HEK293 (cell line): ENCODE data around the gene ZG16.

ENCODE experiments used
- CTCF ChIA-PET: fragments of 350-600 bp; formaldehyde crosslinking; extraction: SDS; loops from one replicate; lab custom pipeline; 2021; ENCODE audit warnings: antibody characterized with exemption; lab: Yijun Ruan, JAX
- POLR2A ChIA-PET: fragments of 300-600 bp; formaldehyde crosslinking; extraction: SDS; loops from one replicate; lab custom pipeline; 2020; ENCODE audit warnings: antibody characterized with exemption, inconsistent platforms; lab: Yijun Ruan, JAX
- H3K27ac ChIP-seq: fragments of 200-500 bp; sonication (Bioruptor generic); 2 replicates; pipeline ENCODE4 v1.5.1; 2014; ENCODE audit warnings: low read depth, low read length, control low read depth, inconsistent platforms; ENCODE audit errors: extremely low read depth
- H3K36me3 ChIP-seq, 2 experiments: fragments of 200-500 bp in 1 of 2; sonication (Bioruptor generic) in 1 of 2; 1 replicate in 1 of 2; 2 replicates in 1 of 2; pipeline ENCODE4 v1.5.1; 2014 to 2017; ENCODE audit warnings: inconsistent platforms in 2 of 2, low read length in 2 of 2; ENCODE audit not compliant: control insufficient read depth in 2 of 2, insufficient read depth in 1 of 2
- H3K4me1 ChIP-seq: fragments of 200-500 bp; sonication (Bioruptor generic); 2 replicates; pipeline ENCODE4 v1.5.1; 2014; ENCODE audit warnings: mild to moderate bottlenecking, low read length, inconsistent platforms; ENCODE audit not compliant: control insufficient read depth, insufficient read depth
- H3K4me3 ChIP-seq: 2 replicates; pipeline ENCODE4 v1.5.1; 2011; ENCODE audit warnings: low read depth, mild to moderate bottlenecking, control low read depth, low read length, moderate library complexity
- H3K9me3 ChIP-seq: fragments of 200-500 bp; sonication (Bioruptor generic); 2 replicates; pipeline ENCODE4 v1.5.1; 2014; ENCODE audit warnings: low read depth, low read length, inconsistent platforms; ENCODE audit not compliant: control insufficient read depth, insufficient read depth
- IKZF3 ChIP-seq: fragments of 450-650 bp; IDR thresholded peaks from 2 replicates; pipeline ENCODE4 v1.5.0; 2018; ENCODE audit warnings: missing biosample characterization, mild to moderate bottlenecking, missing genetic modification characterization, moderate library complexity
- MYNN ChIP-seq: fragments of 450-650 bp; formaldehyde crosslinking; IDR thresholded peaks from 2 replicates; pipeline ENCODE4 v1.5.1; 2016; ENCODE audit warnings: missing biosample characterization, missing genetic modification characterization, borderline replicate concordance
- PRDM1 ChIP-seq: fragments of 450-650 bp; formaldehyde crosslinking; IDR thresholded peaks from 2 replicates; pipeline ENCODE4; 2016; ENCODE audit warnings: missing biosample characterization, missing genetic modification characterization
- SALL2 ChIP-seq: fragments of 450-650 bp; formaldehyde crosslinking; IDR thresholded peaks from 2 replicates; pipeline ENCODE4 v1.5.0; 2017; ENCODE audit warnings: missing biosample characterization, mild to moderate bottlenecking, missing genetic modification characterization, borderline replicate concordance
- SP3 ChIP-seq: fragments of 450-650 bp; formaldehyde crosslinking; IDR thresholded peaks from 2 replicates; pipeline ENCODE4 v1.5.1; 2016; ENCODE audit warnings: missing biosample characterization, missing genetic modification characterization
- TRIM28 ChIP-seq: IDR thresholded peaks from 2 replicates; pipeline ENCODE4 v1.6.1; 2011; ENCODE audit warnings: low read length, control low read depth, borderline replicate concordance
- ZBTB7A ChIP-seq: fragments of 450-650 bp; formaldehyde crosslinking; IDR thresholded peaks from 2 replicates; pipeline ENCODE4 v1.5.1; 2016; ENCODE audit warnings: low read depth, missing biosample characterization, missing genetic modification characterization
- ZNF138 ChIP-seq: fragments of 450-650 bp; formaldehyde crosslinking; IDR thresholded peaks from 2 replicates; pipeline ENCODE4 v1.5.1; 2016; ENCODE audit warnings: missing biosample characterization, missing genetic modification characterization, borderline replicate concordance
- ZNF146 ChIP-seq: fragments of 450-650 bp; formaldehyde crosslinking; IDR thresholded peaks from 2 replicates; pipeline ENCODE4 v1.5.1; 2016; ENCODE audit warnings: missing biosample characterization, missing genetic modification characterization
- ZNF157 ChIP-seq: fragments of 450-650 bp; formaldehyde crosslinking; IDR thresholded peaks from 2 replicates; pipeline ENCODE4 v1.5.1; 2016; ENCODE audit warnings: missing biosample characterization, missing genetic modification characterization
- ZNF184 ChIP-seq: fragments of 450-650 bp; IDR thresholded peaks from 2 replicates; pipeline ENCODE4 v1.5.1; 2018; ENCODE audit warnings: missing biosample characterization, mild to moderate bottlenecking, missing genetic modification characterization
- ZNF223 ChIP-seq: fragments of 450-650 bp; formaldehyde crosslinking; IDR thresholded peaks from 2 replicates; pipeline ENCODE4 v1.5.1; 2016; ENCODE audit warnings: missing biosample characterization, missing genetic modification characterization
- ZNF26 ChIP-seq: fragments of 450-650 bp; formaldehyde crosslinking; IDR thresholded peaks from 2 replicates; pipeline ENCODE4 v1.5.1; 2016; ENCODE audit warnings: missing biosample characterization, missing genetic modification characterization
- ZNF280C ChIP-seq: fragments of 450-650 bp; formaldehyde crosslinking; IDR thresholded peaks from 2 replicates; pipeline ENCODE4 v1.5.1; 2016; ENCODE audit warnings: missing biosample characterization, missing genetic modification characterization
- ZNF37A ChIP-seq: fragments of 450-650 bp; IDR thresholded peaks from 2 replicates; pipeline ENCODE4 v1.5.1; 2018; ENCODE audit warnings: missing biosample characterization, missing genetic modification characterization
- ZNF433 ChIP-seq: fragments of 450-650 bp; formaldehyde crosslinking; IDR thresholded peaks from 2 replicates; pipeline ENCODE4 v1.5.1; 2016; ENCODE audit warnings: missing biosample characterization, missing genetic modification characterization, low read depth
- ZNF529 ChIP-seq: fragments of 450-650 bp; formaldehyde crosslinking; IDR thresholded peaks from 2 replicates; pipeline ENCODE4 v1.5.1; 2017; ENCODE audit warnings: missing genetic modification characterization, missing biosample characterization; ENCODE audit not compliant: insufficient replicate concordance
- ZNF561 ChIP-seq: fragments of 450-650 bp; IDR thresholded peaks from 2 replicates; pipeline ENCODE4 v1.5.1; 2018; ENCODE audit warnings: missing biosample characterization, missing genetic modification characterization, borderline replicate concordance
- ZNF571 ChIP-seq: fragments of 450-650 bp; formaldehyde crosslinking; IDR thresholded peaks from 2 replicates; pipeline ENCODE4 v1.5.0; 2017; ENCODE audit warnings: missing biosample characterization, missing genetic modification characterization
- ZNF621 ChIP-seq: fragments of 450-650 bp; formaldehyde crosslinking; IDR thresholded peaks from 2 replicates; pipeline ENCODE4 v1.5.1; 2017; ENCODE audit warnings: missing biosample characterization, missing genetic modification characterization
- ZNF624 ChIP-seq: fragments of 450-650 bp; formaldehyde crosslinking; IDR thresholded peaks from 2 replicates; pipeline ENCODE4 v1.5.1; 2017; ENCODE audit warnings: missing biosample characterization, missing genetic modification characterization
- ZNF701 ChIP-seq: fragments of 450-650 bp; formaldehyde crosslinking; IDR thresholded peaks from 2 replicates; pipeline ENCODE4 v1.5.1; 2016; ENCODE audit warnings: missing biosample characterization, missing genetic modification characterization
- TF ChIP-seq, protein P1 (sequence below): fragments of 450-650 bp; formaldehyde crosslinking; IDR thresholded peaks from 2 replicates; pipeline ENCODE4 v1.5.1; 2016; ENCODE audit warnings: missing biosample characterization, missing genetic modification characterization
- TF ChIP-seq, protein P2 (sequence below): fragments of 450-650 bp; formaldehyde crosslinking; IDR thresholded peaks from 2 replicates; pipeline ENCODE4 v1.5.1; 2016; ENCODE audit warnings: missing biosample characterization, missing genetic modification characterization, low read depth

Gene ZG16

GRCh38 chr16:29743827-29744531 lies 34.1 kb upstream of the ZG16 start (continued):
- no peak for TF ChIP-seq ZNF529
- TF ChIP-seq TRIM28, result no peak
- no peak for TF ChIP-seq ZNF701 (tag by site-specific recombination)
- TF ChIP-seq ZNF157 (tag by site-specific recombination), result no peak
- TF ChIP-seq ZNF571 (tag by site-specific recombination), result no peak

GRCh38 chr16:29744541-29745101 lies 33.4 kb upstream of the ZG16 start:
- no peaks in the 10 kb centered on the region for H3K36me3 ChIP-seq
- no peak overlapping the region for H3K27ac ChIP-seq
- TF ChIP-seq, protein P1, sequence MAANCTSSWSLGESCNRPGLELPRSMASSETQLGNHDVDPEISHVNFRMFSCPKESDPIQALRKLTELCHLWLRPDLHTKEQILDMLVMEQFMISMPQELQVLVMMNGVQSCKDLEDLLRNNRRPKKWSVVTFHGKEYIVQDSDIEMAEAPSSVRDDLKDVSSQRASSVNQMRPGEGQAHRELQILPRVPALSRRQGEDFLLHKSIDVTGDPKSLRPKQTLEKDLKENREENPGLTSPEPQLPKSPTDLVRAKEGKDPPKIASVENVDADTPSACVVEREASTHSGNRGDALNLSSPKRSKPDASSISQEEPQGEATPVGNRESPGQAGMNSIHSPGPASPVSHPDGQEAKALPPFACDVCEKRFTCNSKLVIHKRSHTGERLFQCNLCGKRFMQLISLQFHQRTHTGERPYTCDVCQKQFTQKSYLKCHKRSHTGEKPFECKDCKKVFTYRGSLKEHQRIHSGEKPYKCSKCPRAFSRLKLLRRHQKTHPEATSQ (tag by site-specific recombination), result no peak
- TF ChIP-seq ZNF433 (tag by site-specific recombination) (no peak), ZNF280C (no peak), ZNF184 (no peak), IKZF3 (tag by site-specific recombination) (no peak), ZBTB7A (tag by site-specific recombination) (no peak), ZNF624 (tag by site-specific recombination) (no peak)
- TF ChIP-seq, protein P2, sequence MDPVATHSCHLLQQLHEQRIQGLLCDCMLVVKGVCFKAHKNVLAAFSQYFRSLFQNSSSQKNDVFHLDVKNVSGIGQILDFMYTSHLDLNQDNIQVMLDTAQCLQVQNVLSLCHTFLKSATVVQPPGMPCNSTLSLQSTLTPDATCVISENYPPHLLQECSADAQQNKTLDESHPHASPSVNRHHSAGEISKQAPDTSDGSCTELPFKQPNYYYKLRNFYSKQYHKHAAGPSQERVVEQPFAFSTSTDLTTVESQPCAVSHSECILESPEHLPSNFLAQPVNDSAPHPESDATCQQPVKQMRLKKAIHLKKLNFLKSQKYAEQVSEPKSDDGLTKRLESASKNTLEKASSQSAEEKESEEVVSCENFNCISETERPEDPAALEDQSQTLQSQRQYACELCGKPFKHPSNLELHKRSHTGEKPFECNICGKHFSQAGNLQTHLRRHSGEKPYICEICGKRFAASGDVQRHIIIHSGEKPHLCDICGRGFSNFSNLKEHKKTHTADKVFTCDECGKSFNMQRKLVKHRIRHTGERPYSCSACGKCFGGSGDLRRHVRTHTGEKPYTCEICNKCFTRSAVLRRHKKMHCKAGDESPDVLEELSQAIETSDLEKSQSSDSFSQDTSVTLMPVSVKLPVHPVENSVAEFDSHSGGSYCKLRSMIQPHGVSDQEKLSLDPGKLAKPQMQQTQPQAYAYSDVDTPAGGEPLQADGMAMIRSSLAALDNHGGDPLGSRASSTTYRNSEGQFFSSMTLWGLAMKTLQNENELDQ (tag by site-specific recombination), result no peak
- CTCF ChIA-PET, result no interaction called here
- POLR2A ChIA-PET, result no interaction called here
- H3K4me1 ChIP-seq, result no peaks in the 10 kb centered on the region
- no peak overlapping the region for H3K4me3 ChIP-seq
- H3K9me3 ChIP-seq, result no peaks in the 10 kb centered on the region

DNA sequence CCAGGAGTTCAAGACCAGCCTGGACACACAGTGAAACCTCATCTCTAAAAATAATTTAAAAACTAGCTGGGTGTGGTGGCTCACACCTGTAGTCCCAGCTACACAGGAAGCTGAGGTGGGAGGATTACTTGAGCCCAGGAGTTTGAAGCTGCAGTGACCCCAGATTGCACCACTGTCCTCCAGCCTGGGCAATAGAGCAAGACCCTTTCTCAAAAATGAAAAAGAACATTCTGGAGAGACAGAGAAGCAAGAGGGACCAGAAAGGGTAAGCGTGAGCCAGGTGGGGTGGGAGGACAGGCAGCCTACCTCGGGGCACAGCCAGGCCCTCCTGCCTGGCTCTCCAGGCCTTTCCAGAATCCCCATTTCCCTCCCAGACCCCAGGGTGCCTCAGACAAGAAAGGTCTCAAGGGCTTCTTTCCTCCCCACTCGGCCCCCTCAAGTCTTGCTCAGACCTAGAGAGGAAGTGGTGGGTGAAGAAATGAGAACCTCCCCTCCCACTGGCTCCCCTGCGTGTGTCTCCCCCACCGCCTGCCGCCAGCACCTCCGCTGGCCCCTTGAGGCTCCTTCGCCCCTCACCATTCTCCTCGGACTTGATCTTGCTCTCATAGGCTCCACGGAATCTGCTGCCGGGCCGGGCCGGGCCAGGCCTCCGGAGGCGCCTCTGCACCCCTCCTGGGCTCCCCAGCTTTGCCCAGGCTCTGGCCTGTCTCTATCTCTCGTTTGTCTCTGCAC lies 32.8 kb upstream of the ZG16 start:
- POLR2A ChIA-PET, result no interaction called here
- Histone ChIP-seq H3K9me3 (no peaks in the 10 kb centered on the region), H3K4me3 (no peak overlapping the region), H3K27ac (no peak overlapping the region), H3K4me1 (no peaks in the 10 kb centered on the region), H3K36me3 (no peaks in the 10 kb centered on the region)
- CTCF ChIA-PET, result no interaction called here
- TF ChIP-seq SALL2, result no peak
- TF ChIP-seq ZNF621 (tag by site-specific recombination), result no peak
- TF ChIP-seq ZNF37A, result no peak
- no peak for TF ChIP-seq ZNF146 (tag by site-specific recombination)
- TF ChIP-seq SP3, result no peak
- TF ChIP-seq MYNN (tag by site-specific recombination), result no peak
- TF ChIP-seq, protein P1 (tag by site-specific recombination), result no peak
- TF ChIP-seq ZNF26 (tag by site-specific recombination), result no peak
- no peak for TF ChIP-seq ZNF561
- TF ChIP-seq ZNF223 (tag by site-specific recombination), result no peak
- TF ChIP-seq ZNF138 (tag by site-specific recombination), result no peak
- no peak for TF ChIP-seq PRDM1 (tag by site-specific recombination)
